Measurements from ENCODE around the gene OTUB1. TPM values are rescaled to one million over a fixed set of nuclear protein-coding genes. Genes with fewer than 3 reads are reported as not detected.

The OTUB1 gene
- polyA plus RNA-seq, 1 experiment = 99.0 TPM

GRCh38 chr11:63991558-63991957 lies 5.3 kb downstream of the OTUB1 start:
- Histone ChIP-seq H3K27ac (ENCODE audit: low read depth, low read length) (no peak overlapping the region), H3K9me3 (ENCODE audit: control insufficient read depth, insufficient read depth, low read length) (no peaks in the 10 kb centered on the region; the same call in 1 of the 2 replicates), H3K27me3 (ENCODE audit: control insufficient read depth, insufficient read depth, low read length) (no peaks in the 10 kb centered on the region), H3K4me3 (ENCODE audit: low read depth, low read length) (no peak overlapping the region)
- TF ChIP-seq, protein P1, sequence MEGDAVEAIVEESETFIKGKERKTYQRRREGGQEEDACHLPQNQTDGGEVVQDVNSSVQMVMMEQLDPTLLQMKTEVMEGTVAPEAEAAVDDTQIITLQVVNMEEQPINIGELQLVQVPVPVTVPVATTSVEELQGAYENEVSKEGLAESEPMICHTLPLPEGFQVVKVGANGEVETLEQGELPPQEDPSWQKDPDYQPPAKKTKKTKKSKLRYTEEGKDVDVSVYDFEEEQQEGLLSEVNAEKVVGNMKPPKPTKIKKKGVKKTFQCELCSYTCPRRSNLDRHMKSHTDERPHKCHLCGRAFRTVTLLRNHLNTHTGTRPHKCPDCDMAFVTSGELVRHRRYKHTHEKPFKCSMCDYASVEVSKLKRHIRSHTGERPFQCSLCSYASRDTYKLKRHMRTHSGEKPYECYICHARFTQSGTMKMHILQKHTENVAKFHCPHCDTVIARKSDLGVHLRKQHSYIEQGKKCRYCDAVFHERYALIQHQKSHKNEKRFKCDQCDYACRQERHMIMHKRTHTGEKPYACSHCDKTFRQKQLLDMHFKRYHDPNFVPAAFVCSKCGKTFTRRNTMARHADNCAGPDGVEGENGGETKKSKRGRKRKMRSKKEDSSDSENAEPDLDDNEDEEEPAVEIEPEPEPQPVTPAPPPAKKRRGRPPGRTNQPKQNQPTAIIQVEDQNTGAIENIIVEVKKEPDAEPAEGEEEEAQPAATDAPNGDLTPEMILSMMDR (IDR thresholded peaks at IDR 0.05; ENCODE audit: low read depth, low read length) = no peak
- ChIA-PET POLR2A (no interaction called here), CTCF (interaction anchor here (1.6 to 2.0 kb wide), 2 partner anchors 9 to 158 kb away, joined by 8 to 16 read pairs; no protein-coding TSS in a partner anchor)
- DNase-seq (ENCODE audit: low read depth, low spot score) = no peak

GRCh38 chr11:63993100-63993499 lies 6.9 kb downstream of the OTUB1 start:
- H3K9me3 ChIP-seq (ENCODE audit: control insufficient read depth, insufficient read depth, low read length) = no peaks in the 10 kb centered on the region
- H3K27me3 ChIP-seq (ENCODE audit: control insufficient read depth, insufficient read depth, low read length) = no peaks in the 10 kb centered on the region
- no peak for DNase-seq (ENCODE audit: low read depth, low spot score)
- H3K27ac ChIP-seq (ENCODE audit: low read depth, low read length) = no peak overlapping the region
- POLR2A ChIA-PET = interaction anchor here (0.7 kb wide), 1 partner anchor 376 kb away, joined by 6 read pairs; no protein-coding TSS in a partner anchor
- no peak overlapping the region for H3K4me3 ChIP-seq (ENCODE audit: low read depth, low read length)
- TF ChIP-seq, protein P1 (IDR thresholded peaks at IDR 0.05; ENCODE audit: low read depth, low read length) = no peak
- CTCF ChIA-PET = no interaction called here

DNA sequence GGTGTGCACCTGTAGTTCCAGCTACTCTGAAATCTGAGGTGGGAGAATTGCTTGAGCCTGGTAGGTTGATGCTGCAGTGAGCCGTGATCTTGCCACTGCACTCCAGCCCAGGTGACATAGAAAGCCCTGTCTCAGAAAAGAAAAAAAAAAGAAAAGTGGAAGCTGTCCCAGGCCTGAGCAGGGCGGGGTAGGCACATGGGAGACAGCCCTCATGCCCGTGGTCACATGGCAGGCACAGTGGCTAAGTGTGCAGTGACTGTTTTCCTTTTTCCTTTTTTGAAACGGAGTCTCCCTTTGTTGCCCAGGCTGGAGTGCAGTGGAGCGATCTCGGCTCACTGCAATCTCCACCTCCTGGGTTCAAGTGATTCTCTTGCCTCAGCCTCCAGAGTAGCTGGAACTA lies 7.8 kb downstream of the OTUB1 start:
- CTCF ChIA-PET = no interaction called here
- Histone ChIP-seq H3K4me3 (ENCODE audit: low read depth, low read length) (no peak overlapping the region), H3K27me3 (ENCODE audit: control insufficient read depth, insufficient read depth, low read length) (no peaks in the 10 kb centered on the region), H3K9me3 (ENCODE audit: control insufficient read depth, insufficient read depth, low read length) (no peaks in the 10 kb centered on the region), H3K27ac (ENCODE audit: low read depth, low read length) (no peak overlapping the region)
- POLR2A ChIA-PET = no interaction called here
- no peak for DNase-seq (ENCODE audit: low read depth, low spot score)
- TF ChIP-seq, protein P1 (IDR thresholded peaks at IDR 0.05; ENCODE audit: low read depth, low read length) = no peak

DNA sequence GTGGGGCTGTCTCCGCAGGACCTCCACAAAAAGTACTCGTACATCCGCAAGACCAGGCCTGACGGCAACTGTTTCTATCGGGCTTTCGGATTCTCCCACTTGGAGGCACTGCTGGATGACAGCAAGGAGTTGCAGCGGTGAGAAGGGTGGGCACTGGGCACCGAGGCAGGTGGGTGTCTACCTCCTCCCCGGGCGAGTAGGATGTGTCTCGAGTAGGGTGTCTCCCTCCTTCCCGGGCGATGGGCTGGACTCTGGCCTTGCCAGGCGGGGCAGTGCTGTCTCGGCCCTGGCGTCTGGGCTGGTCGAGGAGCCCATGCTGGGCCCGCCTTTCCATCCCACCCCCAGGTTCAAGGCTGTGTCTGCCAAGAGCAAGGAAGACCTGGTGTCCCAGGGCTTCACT lies 10.3 kb downstream of the OTUB1 start:
- no peak for DNase-seq (ENCODE audit: low read depth, low spot score)
- TF ChIP-seq, protein P1 (IDR thresholded peaks at IDR 0.05; ENCODE audit: low read depth, low read length) = no peak
- ChIA-PET POLR2A (no interaction called here), CTCF (interaction anchor here (0.6 kb wide), 1 partner anchor 394 kb away, joined by 3 read pairs; no protein-coding TSS in a partner anchor)
- H3K27ac ChIP-seq (ENCODE audit: low read depth, low read length) = no peak overlapping the region
- no peaks in the 10 kb centered on the region for H3K9me3 ChIP-seq (ENCODE audit: control insufficient read depth, insufficient read depth, low read length)
- no peak overlapping the region for H3K4me3 ChIP-seq (ENCODE audit: low read depth, low read length)
- H3K27me3 ChIP-seq (ENCODE audit: control insufficient read depth, insufficient read depth, low read length) = no peaks in the 10 kb centered on the region

GRCh38 chr11:63997104-63997700 lies 11.0 kb downstream of the OTUB1 start:
- TF ChIP-seq, protein P1 (IDR thresholded peaks at IDR 0.05; ENCODE audit: low read depth, low read length) = no peak
- no peaks in the 10 kb centered on the region for H3K9me3 ChIP-seq (ENCODE audit: control insufficient read depth, insufficient read depth, low read length)
- H3K27me3 ChIP-seq (ENCODE audit: control insufficient read depth, insufficient read depth, low read length) = no peaks in the 10 kb centered on the region
- no peak for DNase-seq (ENCODE audit: low read depth, low spot score)
- no peak overlapping the region for H3K27ac ChIP-seq (ENCODE audit: low read depth, low read length)
- ChIA-PET POLR2A (no interaction called here), CTCF (interaction anchor here (1.4 kb wide), 1 partner anchor 152 kb away, joined by 3 read pairs; no protein-coding TSS in a partner anchor)
- no peak overlapping the region for H3K4me3 ChIP-seq (ENCODE audit: low read depth, low read length)

All from AG04450 (cell line).